H9 (cell line): ENCODE results near the gene DNHD1. TPM values are rescaled to one million over a fixed set of nuclear protein-coding genes. Genes with fewer than 3 reads are reported as not detected.

Source experiments
- DNase-seq: peaks from one replicate; pipeline ENCODE4 v3.0.0-alpha.2; 2017
- H2AFZ ChIP-seq: one replicate; pipeline ENCODE4 v1.6.1; 2013; ENCODE audit warnings: mild to moderate bottlenecking, low read length, control low read depth, moderate library complexity
- H2AK5ac ChIP-seq: 2 replicates; pipeline ENCODE4 v1.6.1; 2013; ENCODE audit warnings: low read length, control low read depth, mixed read lengths; ENCODE audit not compliant: insufficient read length
- H2BK120ac ChIP-seq: one replicate; pipeline ENCODE4 v1.6.1; 2013; ENCODE audit warnings: low read depth, mild to moderate bottlenecking, low read length, control low read depth, inconsistent platforms; ENCODE audit not compliant: poor library complexity, severe bottlenecking
- H2BK12ac ChIP-seq: 2 replicates; pipeline ENCODE4 v1.6.1; 2013; ENCODE audit warnings: low read length, control low read depth, mixed read lengths, low read depth; ENCODE audit not compliant: insufficient read length
- H2BK15ac ChIP-seq: 2 replicates; pipeline ENCODE4 v1.6.1; 2013; ENCODE audit warnings: low read depth, low read length, control low read depth
- H2BK20ac ChIP-seq: one replicate; pipeline ENCODE4 v1.6.1; 2013; ENCODE audit warnings: low read depth, mild to moderate bottlenecking, low read length, control low read depth, inconsistent platforms; ENCODE audit not compliant: poor library complexity, severe bottlenecking
- H2BK5ac ChIP-seq: 2 replicates; pipeline ENCODE4 v1.6.1; 2013; ENCODE audit warnings: low read length, control low read depth, mixed read lengths; ENCODE audit not compliant: insufficient read length
- H3K14ac ChIP-seq: 2 replicates; pipeline ENCODE4 v1.6.1; 2013; ENCODE audit warnings: low read length, control low read depth; ENCODE audit not compliant: insufficient read depth
- H3K18ac ChIP-seq: 2 replicates; pipeline ENCODE4 v1.6.1; 2013; ENCODE audit warnings: low read depth, mild to moderate bottlenecking, mixed read lengths, low read length, control low read depth; ENCODE audit not compliant: insufficient read length
- H3K23ac ChIP-seq: 2 replicates; pipeline ENCODE4 v1.6.1; 2013; ENCODE audit warnings: low read length, control low read depth, mixed read lengths, low read depth; ENCODE audit not compliant: insufficient read length
- H3K23me2 ChIP-seq: 2 replicates; pipeline ENCODE4 v1.6.1; 2013; ENCODE audit warnings: low read depth, mild to moderate bottlenecking, mixed read lengths, low read length, control low read depth; ENCODE audit not compliant: insufficient read length, poor library complexity, severe bottlenecking
- H3K27ac ChIP-seq: 2 replicates; pipeline ENCODE4 v1.5.1; 2013; ENCODE audit warnings: low read length, control low read depth, mixed read lengths, low read depth; ENCODE audit not compliant: insufficient read length
- H3K27me3 ChIP-seq: 2 replicates; pipeline ENCODE4 v1.6.1; 2013; ENCODE audit warnings: low read length, control low read depth, inconsistent platforms; ENCODE audit not compliant: insufficient read depth
- H3K4ac ChIP-seq: 2 replicates; pipeline ENCODE4 v1.6.1; 2013; ENCODE audit warnings: low read depth, mild to moderate bottlenecking, control low read depth, inconsistent platforms, low read length, moderate library complexity
- H3K4me1 ChIP-seq: 2 replicates; pipeline ENCODE4 v1.6.1; 2013; ENCODE audit warnings: low read length, control low read depth, inconsistent platforms; ENCODE audit not compliant: insufficient read depth
- H3K4me2 ChIP-seq: 2 replicates; pipeline ENCODE4 v1.6.1; 2013; ENCODE audit warnings: low read length, control low read depth, mixed read lengths; ENCODE audit not compliant: insufficient read length, insufficient read depth
- H3K56ac ChIP-seq: 2 replicates; pipeline ENCODE4 v1.6.1; 2013; ENCODE audit warnings: low read depth, mild to moderate bottlenecking, mixed read lengths, low read length, control low read depth; ENCODE audit not compliant: insufficient read length
- H3K79me1 ChIP-seq: 2 replicates; pipeline ENCODE4 v1.6.1; 2013; ENCODE audit warnings: low read depth, mild to moderate bottlenecking, moderate library complexity, low read length, control low read depth, inconsistent platforms; ENCODE audit not compliant: insufficient read depth, poor library complexity, severe bottlenecking
- H3K79me2 ChIP-seq: 2 replicates; pipeline ENCODE4 v1.6.1; 2013; ENCODE audit warnings: low read length, control low read depth, inconsistent platforms; ENCODE audit not compliant: insufficient read depth
- H3K9ac ChIP-seq: 2 replicates; pipeline ENCODE4 v1.6.1; 2013; ENCODE audit warnings: low read length, control low read depth, mixed read lengths; ENCODE audit not compliant: insufficient read length; ENCODE audit errors: extremely low read depth
- H3K9me3 ChIP-seq: one replicate; pipeline ENCODE4 v1.6.1; 2013; ENCODE audit warnings: low read depth, low read length, inconsistent platforms; ENCODE audit not compliant: control insufficient read depth
- H3T11ph ChIP-seq: one replicate; pipeline ENCODE4 v1.6.1; 2013; ENCODE audit warnings: mild to moderate bottlenecking, low read length, control low read depth, inconsistent platforms
- H4K20me1 ChIP-seq: one replicate; pipeline ENCODE4 v1.6.1; 2013; ENCODE audit not compliant: control insufficient read depth, insufficient read length, insufficient read depth
- H4K5ac ChIP-seq: 2 replicates; pipeline ENCODE4 v1.6.1; 2013; ENCODE audit warnings: low read depth, mild to moderate bottlenecking, mixed read lengths, low read length, control low read depth; ENCODE audit not compliant: insufficient read length
- H4K8ac ChIP-seq: replicated peaks from 2 replicates; pipeline ENCODE4 v1.6.1; 2013; ENCODE audit warnings: low read length, control low read depth, mixed read lengths, low read depth; ENCODE audit not compliant: insufficient read length
- H4K91ac ChIP-seq: 2 replicates; pipeline ENCODE4 v1.6.1; 2013; ENCODE audit warnings: low read depth, mild to moderate bottlenecking, moderate library complexity, mixed read lengths, low read length, control low read depth; ENCODE audit not compliant: insufficient read length
- H3K27ac Mint-ChIP-seq, 3 experiments: 2 replicates in 2 of 3; 3 replicates in 1 of 3; pipeline ENCODE4 v1.8.0; 2020 to 2021; ENCODE audit warnings: mixed read lengths in 3 of 3, mild to moderate bottlenecking in 1 of 3, moderate library complexity in 1 of 3
- H3K27me3 Mint-ChIP-seq: 2 replicates; pipeline ENCODE4 v1.8.0; 2021; ENCODE audit warnings: low read depth, mild to moderate bottlenecking, moderate library complexity, mixed read lengths
- H3K36me3 Mint-ChIP-seq, 3 experiments: 2 replicates in 2 of 3; 3 replicates in 1 of 3; pipeline ENCODE4 v1.8.0; 2020 to 2021; ENCODE audit warnings: low read depth in 3 of 3, mixed read lengths in 3 of 3; ENCODE audit not compliant: insufficient read depth in 1 of 3
- H3K4me1 Mint-ChIP-seq, 2 experiments: 2 replicates each; pipeline ENCODE4 v1.8.0; 2020; ENCODE audit warnings: mixed read lengths in 2 of 2
- H3K4me3 Mint-ChIP-seq, 2 experiments: 2 replicates in 1 of 2; 3 replicates in 1 of 2; pipeline ENCODE4 v1.8.0; 2020 to 2021; ENCODE audit warnings: mild to moderate bottlenecking in 2 of 2, mixed read lengths in 2 of 2, moderate library complexity in 1 of 2
- H3K9me3 Mint-ChIP-seq, 2 experiments: 2 replicates in 1 of 2; 3 replicates in 1 of 2; pipeline ENCODE4 v1.8.0; 2020; ENCODE audit warnings: mild to moderate bottlenecking in 2 of 2, mixed read lengths in 2 of 2, moderate library complexity in 1 of 2
- CTCF ChIP-seq: fragments of 200-600 bp; sonication (generic); conservative IDR thresholded peaks from 3 replicates; pipeline ENCODE4 v1.8.0; 2021; ENCODE audit warnings: antibody characterized with exemption, mild to moderate bottlenecking
- WGBS: extraction: QIAGEN DNeasy Blood & Tissue Kit; methylation state at CpG from one replicate; pipeline ENCODE4 v1.1.7; 2013; ENCODE audit warnings: missing lambda C conversion rate, low lambda C conversion rate, mixed read lengths; ENCODE audit not compliant: insufficient read length; ENCODE audit errors: extremely low coverage; 5-methylcytosine and 5-hydroxymethylcytosine counted together
- total RNA-seq: library from RNA; stranded (reverse); gene quantifications from 2 replicates; pipeline ENCODE4 v1.2.1, GENCODE V29; 2021

DNHD1 gene
- total RNA-seq, 1 experiment from 2014 or later, result 3.5 TPM

DNA sequence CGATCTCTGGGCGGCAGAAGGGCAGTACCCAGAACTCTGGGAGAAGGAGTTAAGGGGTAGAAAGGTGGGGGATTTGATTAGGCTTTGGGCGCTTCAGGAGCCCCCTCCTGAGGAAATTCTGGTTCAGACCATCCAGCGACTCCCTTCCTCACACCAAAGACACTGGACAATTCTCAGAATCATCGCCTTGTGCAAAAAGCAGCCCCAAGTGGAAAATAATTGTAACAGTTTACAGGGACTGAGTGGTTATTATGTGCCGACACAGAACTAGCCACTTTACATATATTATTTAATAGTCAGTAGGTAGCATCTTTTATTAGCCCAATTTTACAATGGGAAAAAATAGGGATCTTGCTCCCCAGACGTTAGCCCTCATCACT, 22.7 kb upstream of the DNHD1 start:
- H3T11ph ChIP-seq, result no peak overlapping the region
- H3K27me3 ChIP-seq, result no peaks in the 10 kb centered on the region; the same call in 1 of the 2 replicates
- H3K9me3 Mint-ChIP-seq, result no peaks in the 10 kb centered on the region
- H3K36me3 Mint-ChIP-seq, result peaks cover 24 to 30% (median 29%) of the 10 kb centered on the region in 3 experiments
- no peaks in the 10 kb centered on the region for H3K79me2 ChIP-seq
- H4K20me1 ChIP-seq, result no peaks in the 10 kb centered on the region
- no peak overlapping the region for H4K91ac ChIP-seq
- no peak overlapping the region for H3K18ac ChIP-seq
- peak overlapping the region; percentile 29 for H3K27ac ChIP-seq
- WGBS, result no CpG with 5 or more reads among the region's 7 CpGs
- peak overlapping the region; percentile 62; the same call in 1 of the 2 replicates for H3K14ac ChIP-seq
- no peak overlapping the region for H2BK12ac ChIP-seq
- no peak overlapping the region for H4K5ac ChIP-seq
- no peaks in the 10 kb centered on the region; the same call in 1 of the 2 replicates for H3K27me3 Mint-ChIP-seq
- H3K9me3 ChIP-seq, result no peaks in the 10 kb centered on the region
- peaks cover 25 to 30% of the 10 kb centered on the region in 2 experiments for H3K4me1 Mint-ChIP-seq
- H2BK120ac ChIP-seq, result no peak overlapping the region
- H3K23me2 ChIP-seq, result peaks cover 14% of the 10 kb centered on the region
- H3K56ac ChIP-seq, result no peak overlapping the region
- no peak overlapping the region; the same call in 1 of the 2 replicates for H2BK15ac ChIP-seq
- peak overlapping the region; percentile 69 to 81 for H3K4me3 Mint-ChIP-seq
- no peak overlapping the region for H3K23ac ChIP-seq
- H3K4ac ChIP-seq, result no peak overlapping the region
- H3K4me2 ChIP-seq, result peak overlapping the region; percentile 85
- H3K27ac Mint-ChIP-seq, result peak overlapping the region; percentile 93 to 96 (median 94); a peak in 5 of 7 replicates
- no peak for DNase-seq
- peak overlapping the region; percentile 46 for H3K9ac ChIP-seq
- no peak overlapping the region for H2BK20ac ChIP-seq
- H2BK5ac ChIP-seq, result no peak overlapping the region
- peaks cover 8% of the 10 kb centered on the region; the same call in 1 of the 2 replicates for H3K4me1 ChIP-seq
- no peak overlapping the region for H4K8ac ChIP-seq
- no peak for TF ChIP-seq CTCF
- H2AK5ac ChIP-seq, result no peak overlapping the region
- no peaks in the 10 kb centered on the region for H3K79me1 ChIP-seq
- H2AFZ ChIP-seq, result no peak overlapping the region
